IMR-90 (cell line): ENCODE measurements around the gene AQP5.

Source experiments
- CTCF ChIP-seq: conservative IDR thresholded peaks from 2 replicates; pipeline ENCODE4 v1.5.1; 2012; ENCODE audit warnings: mild to moderate bottlenecking, low read depth, low read length, improper control_type of control experiment
- POLR2A ChIP-seq: IDR thresholded peaks from 2 replicates; pipeline ENCODE4 v1.6.1; 2012; ENCODE audit warnings: mild to moderate bottlenecking, low read depth, low read length
- RFX5 ChIP-seq: IDR thresholded peaks from 2 replicates; pipeline ENCODE4 v1.8.0; 2012; ENCODE audit warnings: low read depth, mild to moderate bottlenecking, low read length, moderate library complexity

GRCh38 chr12:49946497-49946896 is 15.2 kb upstream of the AQP5 start:
- no peak for TF ChIP-seq CTCF
- no peak for TF ChIP-seq POLR2A
- TF ChIP-seq RFX5: no peak
